IMR-90 (cell line): ENCODE data around the gene RFT1. TPM values are rescaled to one million over a fixed set of nuclear protein-coding genes. Genes with fewer than 3 reads are reported as not detected.

Source experiments
- ATAC-seq: fragments of 200-7000 bp; cut with Tn5 transposase; 2 replicates; pipeline ENCODE4 v1.9.1; 2020; ENCODE audit warnings: low read depth, mild to moderate bottlenecking, moderate library complexity
- BruUV-seq: library from RNA; stranded (reverse); fragments of 400-500 nt; replicated peaks from 2 replicates; lab custom pipeline; 2021; lab: Mats Ljungman, UMichigan
- CTCF ChIA-PET: fragments of 300-600 bp; formaldehyde crosslinking; extraction: SDS; loops from one replicate; lab custom pipeline; 2021; ENCODE audit warnings: antibody characterized with exemption; lab: Yijun Ruan, JAX
- POLR2A ChIA-PET: fragments of 300-600 bp; sonication (Branson Sonifier 250); formaldehyde crosslinking; loops from one replicate; lab custom pipeline; 2022; ENCODE audit warnings: antibody characterized with exemption; ENCODE audit not compliant: unreplicated experiment; lab: Charles Lee
- DNase-seq: peaks from one replicate; pipeline ENCODE4 v3.0.0; 2013
- H2AFZ ChIP-seq: replicated peaks from 2 replicates; pipeline ENCODE3; 2013; ENCODE audit warnings: low read length, mild to moderate bottlenecking; ENCODE audit not compliant: poor library complexity
- H2AK5ac ChIP-seq: 2 replicates; pipeline ENCODE4 v1.6.1; 2013; ENCODE audit warnings: low read depth, low read length, inconsistent platforms
- H2AK9ac ChIP-seq: replicated peaks from 2 replicates; pipeline ENCODE3; 2013; ENCODE audit warnings: mild to moderate bottlenecking, low read depth, low read length, moderate library complexity; ENCODE audit not compliant: poor library complexity
- H2BK120ac ChIP-seq: 2 replicates; pipeline ENCODE4 v1.6.1; 2013; ENCODE audit warnings: low read depth, low read length, inconsistent platforms
- H2BK15ac ChIP-seq: 3 replicates; pipeline ENCODE4 v1.6.1; 2013; ENCODE audit warnings: low read depth, low read length, inconsistent platforms
- H2BK20ac ChIP-seq: 2 replicates; pipeline ENCODE4 v1.6.1; 2013; ENCODE audit warnings: low read depth, mild to moderate bottlenecking, inconsistent platforms, low read length, moderate library complexity
- H2BK5ac ChIP-seq: 2 replicates; pipeline ENCODE4 v1.6.1; 2013; ENCODE audit warnings: mild to moderate bottlenecking, low read depth, low read length, inconsistent platforms; ENCODE audit not compliant: poor library complexity, severe bottlenecking
- H3K14ac ChIP-seq: replicated peaks from 2 replicates; pipeline ENCODE4 v1.6.1; 2013; ENCODE audit warnings: low read depth, low read length, inconsistent platforms
- H3K18ac ChIP-seq: 2 replicates; pipeline ENCODE4 v1.6.1; 2013; ENCODE audit warnings: low read depth, low read length, control low read depth
- H3K23ac ChIP-seq: 2 replicates; pipeline ENCODE4 v1.6.1; 2013; ENCODE audit warnings: low read depth, low read length, inconsistent platforms
- H3K27ac ChIP-seq: 2 replicates; pipeline ENCODE4 v1.5.1; 2013; ENCODE audit warnings: mild to moderate bottlenecking, control low read depth, low read length; ENCODE audit not compliant: insufficient read depth
- H3K27me3 ChIP-seq: 2 replicates; pipeline ENCODE4 v1.6.1; 2013; ENCODE audit warnings: low read length; ENCODE audit not compliant: control insufficient read depth, insufficient read depth
- H3K36me3 ChIP-seq: 2 replicates; pipeline ENCODE4 v1.6.1; 2013; ENCODE audit warnings: low read length, mixed read lengths; ENCODE audit not compliant: control insufficient read depth, insufficient read depth
- H3K4ac ChIP-seq: 2 replicates; pipeline ENCODE4 v1.6.1; 2013; ENCODE audit warnings: low read depth, low read length, inconsistent platforms
- H3K4me1 ChIP-seq: 2 replicates; pipeline ENCODE4 v1.6.1; 2013; ENCODE audit warnings: low read length, mixed read lengths; ENCODE audit not compliant: control insufficient read depth, insufficient read depth
- H3K4me2 ChIP-seq: 2 replicates; pipeline ENCODE4 v1.6.1; 2013; ENCODE audit warnings: low read depth, mild to moderate bottlenecking, control low read depth, low read length, moderate library complexity
- H3K4me3 ChIP-seq: 2 replicates; pipeline ENCODE4 v1.5.1; 2013; ENCODE audit warnings: low read depth, mild to moderate bottlenecking, control low read depth, low read length, moderate library complexity; ENCODE audit not compliant: insufficient read depth
- H3K56ac ChIP-seq: 2 replicates; pipeline ENCODE4 v1.6.1; 2013; ENCODE audit warnings: low read length, inconsistent platforms; ENCODE audit not compliant: insufficient read depth; ENCODE audit errors: extremely low read depth
- H3K79me1 ChIP-seq, 2 experiments: 2 replicates each; pipeline ENCODE4 v1.6.1; 2013; ENCODE audit warnings: low read length in 2 of 2, inconsistent platforms in 1 of 2, low read depth in 1 of 2
- H3K9ac ChIP-seq: 2 replicates; pipeline ENCODE4 v1.6.1; 2013; ENCODE audit warnings: low read depth, low read length, control low read depth
- H3K9me1 ChIP-seq: 2 replicates; pipeline ENCODE4 v1.6.1; 2013; ENCODE audit warnings: low read length, inconsistent platforms; ENCODE audit not compliant: insufficient read depth
- H3K9me3 ChIP-seq: 2 replicates; pipeline ENCODE4 v1.6.1; 2013; ENCODE audit warnings: low read length; ENCODE audit not compliant: control insufficient read depth, insufficient read depth
- H4K20me1 ChIP-seq: 2 replicates; pipeline ENCODE4 v1.6.1; 2013; ENCODE audit warnings: low read length, inconsistent platforms; ENCODE audit not compliant: insufficient read depth
- H4K5ac ChIP-seq: 2 replicates; pipeline ENCODE4 v1.6.1; 2013; ENCODE audit warnings: mild to moderate bottlenecking, low read depth, low read length, control low read depth
- H4K8ac ChIP-seq, 2 experiments: 2 replicates each; pipeline ENCODE4 v1.6.1; 2013; ENCODE audit warnings: low read depth in 2 of 2, low read length in 2 of 2, control low read depth in 1 of 2, inconsistent platforms in 1 of 2
- H4K91ac ChIP-seq: 2 replicates; pipeline ENCODE4 v1.6.1; 2013; ENCODE audit warnings: low read depth, low read length, inconsistent platforms; ENCODE audit not compliant: insufficient read depth
- CHD1 ChIP-seq: IDR thresholded peaks from 2 replicates; pipeline ENCODE4 v1.6.1; 2012; ENCODE audit warnings: low read depth, low read length, improper control_type of control experiment
- CTCF ChIP-seq: conservative IDR thresholded peaks from 2 replicates; pipeline ENCODE4 v1.5.1; 2012; ENCODE audit warnings: mild to moderate bottlenecking, low read depth, low read length, improper control_type of control experiment
- ELK1 ChIP-seq: fragments of 150-350 bp; IDR thresholded peaks from 2 replicates; pipeline ENCODE4 v1.6.1; 2016; ENCODE audit warnings: low read depth, mild to moderate bottlenecking, low read length, moderate library complexity, borderline replicate concordance
- FOS ChIP-seq: fragments of 150-350 bp; IDR thresholded peaks from 2 replicates; pipeline ENCODE4 v1.6.1; 2016; ENCODE audit warnings: low read depth, low read length
- MAZ ChIP-seq: IDR thresholded peaks from 2 replicates; pipeline ENCODE4 v1.6.1; 2012; ENCODE audit warnings: low read depth, mild to moderate bottlenecking, low read length, improper control_type of control experiment, moderate library complexity, borderline replicate concordance
- NFE2L2 ChIP-seq: fragments of 150-350 bp; IDR thresholded peaks from 2 replicates; pipeline ENCODE4 v1.6.1; 2016; ENCODE audit warnings: low read depth, mild to moderate bottlenecking, low read length
- POLR2A ChIP-seq: IDR thresholded peaks from 2 replicates; pipeline ENCODE4 v1.6.1; 2012; ENCODE audit warnings: mild to moderate bottlenecking, low read depth, low read length
- RCOR1 ChIP-seq: IDR thresholded peaks from 2 replicates; pipeline ENCODE4 v1.6.1; 2012; ENCODE audit warnings: mild to moderate bottlenecking, low read length, improper control_type of control experiment; ENCODE audit not compliant: insufficient replicate concordance
- SMC3 ChIP-seq: fragments of 150-350 bp; IDR thresholded peaks from 2 replicates; pipeline ENCODE4 v1.6.1; 2016; ENCODE audit warnings: low read depth, mild to moderate bottlenecking, antibody characterized with exemption, low read length, moderate library complexity
- USF2 ChIP-seq: fragments of 150-350 bp; IDR thresholded peaks from 2 replicates; pipeline ENCODE4 v1.6.1; 2017; ENCODE audit warnings: mild to moderate bottlenecking, antibody characterized with exemption, low read length, low read depth
- WGBS, 2 experiments: methylation state at CpG; one replicate each; pipeline versions ENCODE4 v1.1.5 to v1.1.7; 2013; ENCODE audit warnings: missing lambda C conversion rate in 2 of 2; ENCODE audit not compliant: insufficient read length in 1 of 2; ENCODE audit errors: extremely low coverage in 2 of 2; 5-methylcytosine and 5-hydroxymethylcytosine counted together
- dilution Hi-C: fragments of 300-500 bp; cut with HindIII; formaldehyde crosslinking; loops from one replicate; pipeline ENCODE4 v1.14.3; 2018; ENCODE audit warnings: low sequenced_read_pairs; ENCODE audit not compliant: unreplicated experiment
- in situ Hi-C: fragments of 300-500 bp; cut with MboI; formaldehyde crosslinking; loops from 3 replicates; pipeline ENCODE4 v1.14.3; 2019; ENCODE audit warnings: low sequenced_read_pairs, inconsistent platforms, mixed read lengths
- intact Hi-C: fragments of 100-400 bp; cut with micrococcal nuclease; formaldehyde crosslinking; loops from 2 replicates; pipeline ENCODE4 v1.10.0; 2022
- polyA plus RNA-seq, 3 experiments: library from polyadenylated mRNA; depleted of rRNA; stranded (reverse); fragments of >200 nt; gene quantifications; 2 replicates each; pipeline ENCODE4 v1.2.3, GENCODE V29; 2012; ENCODE audit warnings: low replicate concordance in 1 of 3
- total RNA-seq: library from RNA; depleted of rRNA; stranded (reverse); fragments of >200 nt; gene quantifications from 2 replicates; pipeline ENCODE4 v1.2.3, GENCODE V29; 2012

The RFT1 gene
- total and polyA plus RNA-seq, 2 of the 4 experiments (the other 2 are of a cell fraction) = 14.5 to 23.5 TPM

- TF ChIP-seq POLR2A = no peak
These were observed 12.8 kb upstream of the RFT1 start (continued) for GRCh38 chr3:53142986-53143385.

- Histone ChIP-seq H3K9me1 (peaks cover 14% of the 10 kb centered on the region), H3K9me3 (no peaks in the 10 kb centered on the region), H3K79me1 (0 out of 4 replicates have a peak, but pooled peaks cover 0 to 6% of the 10 kb centered on the region in 2 experiments), H4K8ac (peak overlapping the region; percentile 77 to 94), H3K23ac (0 out of 2 replicates have a peak overlapping the region, but pooled peaks have one; percentile 14), H2AK9ac (peak overlapping the region; percentile 73), H3K27me3 (no peaks in the 10 kb centered on the region), H3K9ac (no peak overlapping the region; the same call in 1 of the 2 replicates), H3K4me2 (no peak overlapping the region), H2AFZ (peak overlapping the region; percentile 85), H2BK20ac (peak overlapping the region; percentile 48; the same call in 1 of the 2 replicates), H2BK5ac (peak overlapping the region; percentile 48), H2BK15ac (peak overlapping the region; percentile 63; the same call in 2 of the 3 replicates), H3K4me3 (no peak overlapping the region), H2AK5ac (peak overlapping the region; percentile 79), H4K5ac (peak overlapping the region; percentile 15), H3K56ac (no peak overlapping the region), H3K27ac (peak overlapping the region; percentile 13; the same call in 1 of the 2 replicates), H3K4me1 (peaks cover 15% of the 10 kb centered on the region), H3K14ac (peak overlapping the region; percentile 47), H3K18ac (peak overlapping the region; percentile 40; the same call in 1 of the 2 replicates), H2BK120ac (peak overlapping the region; percentile 63), H4K20me1 (peaks cover 3% of the 10 kb centered on the region; the same call in 1 of the 2 replicates), H3K4ac (peak overlapping the region; percentile 87), H4K91ac (peak overlapping the region; percentile 61; the same call in 1 of the 2 replicates), H3K36me3 (no peaks in the 10 kb centered on the region)
- ChIA-PET CTCF (no interaction called here), POLR2A (no interaction called here)
- 100% methylated on average over 1 of the region's 6 CpGs; no CpG with 5 or more reads in 1 of the 2 experiments for WGBS, 2 experiments
- in situ Hi-C loops (no loop called here), dilution Hi-C loops (no loop called here), intact Hi-C loops (no loop called here)
- BruUV-seq = no TSS peak
- peak; percentile 81 for DNase-seq
- peak; percentile 88 for ATAC-seq
- TF ChIP-seq NFE2L2 (no peak), FOS (no peak), USF2 (peak; percentile 86), CHD1 (no peak), RCOR1 (no peak), ELK1 (no peak), SMC3 (no peak), MAZ (no peak), CTCF (no peak), POLR2A (no peak)
These were observed 10.9 kb upstream of the RFT1 start for GRCh38 chr3:53140847-53141845.
